Loucy (cell line): ENCODE results near the gene NRXN3.

Experiments
- CTCF ChIP-seq: fragments of 200-600 bp; sonication (generic); conservative IDR thresholded peaks from 2 replicates; pipeline ENCODE4 v1.5.1; 2014; ENCODE audit warnings: mild to moderate bottlenecking, antibody characterized with exemption, low read length
- EZH2phosphoT487 ChIP-seq: fragments of 200-600 bp; IDR thresholded peaks from 2 replicates; pipeline ENCODE4 v1.6.1; 2018; ENCODE audit warnings: antibody characterized with exemption, mild to moderate bottlenecking, moderate library complexity, borderline replicate concordance

GRCh38 chr14:79491161-79491560 lies 1321.0 kb downstream of the NRXN3 start:
- TF ChIP-seq CTCF (no peak), EZH2phosphoT487 (no peak)
